DOHH2 (cell line): Measurements from ENCODE around the gene ECHS1.

Source experiments
- H3F3A ChIP-seq: fragments of 200-600 bp; sonication (generic), shearing (Covaris generic); 2 replicates; pipeline ENCODE4 v1.6.0; 2016; ENCODE audit warnings: antibody characterized with exemption, mild to moderate bottlenecking; ENCODE audit not compliant: control insufficient read depth, insufficient read depth
- H3K27ac ChIP-seq: fragments of 200-600 bp; sonication (generic); 2 replicates; pipeline ENCODE4 v1.5.1; 2014; ENCODE audit warnings: low read depth, mild to moderate bottlenecking, low read length, moderate library complexity
- H3K27me3 ChIP-seq: fragments of 200-600 bp; sonication (generic); 2 replicates; pipeline ENCODE4 v1.6.1; 2014; ENCODE audit warnings: mild to moderate bottlenecking, low read length, mixed read lengths; ENCODE audit not compliant: control insufficient read depth
- H3K36me3 ChIP-seq: fragments of 200-600 bp; sonication (generic); 2 replicates; pipeline ENCODE4 v1.6.1; 2014; ENCODE audit warnings: mild to moderate bottlenecking, low read length, moderate library complexity, mixed read lengths; ENCODE audit not compliant: control insufficient read depth
- H3K4me1 ChIP-seq: fragments of 200-600 bp; sonication (generic); 2 replicates; pipeline ENCODE4 v1.6.1; 2014; ENCODE audit warnings: mild to moderate bottlenecking, low read length, mixed read lengths; ENCODE audit not compliant: control insufficient read depth
- H3K4me2 ChIP-seq: fragments of 200-600 bp; sonication (generic); 2 replicates; pipeline ENCODE4 v1.6.0; 2014; ENCODE audit warnings: mild to moderate bottlenecking, low read length, moderate library complexity
- H3K4me3 ChIP-seq: fragments of 200-600 bp; sonication (generic); 2 replicates; pipeline ENCODE4 v1.5.1; 2014; ENCODE audit warnings: mild to moderate bottlenecking, low read length, mixed read lengths
- H3K79me2 ChIP-seq: fragments of 200-600 bp; sonication (generic); 2 replicates; pipeline ENCODE4 v1.6.1; 2014; ENCODE audit warnings: mild to moderate bottlenecking, low read length, mixed read lengths; ENCODE audit not compliant: control insufficient read depth
- H3K9me2 ChIP-seq: fragments of 200-600 bp; sonication (generic); replicated peaks from 2 replicates; pipeline ENCODE4 v1.6.1; 2014; ENCODE audit warnings: mild to moderate bottlenecking, low read length, mixed read lengths; ENCODE audit not compliant: control insufficient read depth
- H3K9me3 ChIP-seq: fragments of 200-600 bp; sonication (generic); 2 replicates; pipeline ENCODE4 v1.6.1; 2014; ENCODE audit warnings: antibody characterized with exemption, low read length, mixed read lengths; ENCODE audit not compliant: control insufficient read depth, insufficient read depth
- H4K20me1 ChIP-seq: fragments of 200-600 bp; sonication (generic); 2 replicates; pipeline ENCODE4 v1.6.0; 2014; ENCODE audit warnings: low read depth, mild to moderate bottlenecking, antibody characterized with exemption, low read length, moderate library complexity; ENCODE audit not compliant: control insufficient read depth, insufficient read depth
- CTCF ChIP-seq: fragments of 200-600 bp; sonication (generic); IDR thresholded peaks from one replicate; pipeline ENCODE4 v1.5.1; 2014; ENCODE audit warnings: antibody characterized with exemption, mild to moderate bottlenecking, low read depth, low read length; ENCODE audit not compliant: poor library complexity, severe bottlenecking
- EZH2phosphoT487 ChIP-seq: fragments of 200-600 bp; sonication (generic); IDR thresholded peaks from 2 replicates; pipeline ENCODE4 v1.6.1; 2017; ENCODE audit warnings: borderline replicate concordance, mild to moderate bottlenecking, antibody characterized with exemption, low read length, moderate library complexity, mixed read lengths

The ECHS1 gene

GRCh38 chr10:133326223-133326551 lies 47.0 kb downstream of the ECHS1 start:
- TF ChIP-seq EZH2phosphoT487 (no peak), CTCF (no peak)
- H3K4me2 ChIP-seq = no peak overlapping the region
- H3F3A ChIP-seq = peaks cover 3% of the 10 kb centered on the region; the same call in 1 of the 2 replicates
- no peaks in the 10 kb centered on the region for H3K9me2 ChIP-seq
- peaks cover 11% of the 10 kb centered on the region for H3K4me1 ChIP-seq
- H3K4me3 ChIP-seq = no peak overlapping the region
- H3K27me3 ChIP-seq = peaks cover 29% of the 10 kb centered on the region
- H4K20me1 ChIP-seq = no peaks in the 10 kb centered on the region
- H3K27ac ChIP-seq = no peak overlapping the region
- no peaks in the 10 kb centered on the region for H3K79me2 ChIP-seq
- no peaks in the 10 kb centered on the region for H3K9me3 ChIP-seq
- H3K36me3 ChIP-seq = no peaks in the 10 kb centered on the region

GRCh38 chr10:133325440-133326222 lies 47.5 kb downstream of the ECHS1 start:
- H3K4me3 ChIP-seq = no peak overlapping the region
- no peak overlapping the region for H3K27ac ChIP-seq
- H3K27me3 ChIP-seq = peaks cover 29% of the 10 kb centered on the region
- no peaks in the 10 kb centered on the region for H3K36me3 ChIP-seq
- peaks cover 11% of the 10 kb centered on the region for H3K4me1 ChIP-seq
- H3K9me3 ChIP-seq = peaks cover 3% of the 10 kb centered on the region; the same call in 1 of the 2 replicates
- H3K4me2 ChIP-seq = no peak overlapping the region
- H4K20me1 ChIP-seq = no peaks in the 10 kb centered on the region
- H3K9me2 ChIP-seq = no peaks in the 10 kb centered on the region
- no peaks in the 10 kb centered on the region for H3K79me2 ChIP-seq
- TF ChIP-seq EZH2phosphoT487 (no peak), CTCF (no peak)
- peaks cover 3% of the 10 kb centered on the region; the same call in 1 of the 2 replicates for H3F3A ChIP-seq

- Histone ChIP-seq H3K36me3 (no peaks in the 10 kb centered on the region), H3K4me1 (peaks cover 9% of the 10 kb centered on the region), H3K79me2 (no peaks in the 10 kb centered on the region), H3K4me3 (no peak overlapping the region), H3K9me2 (no peaks in the 10 kb centered on the region), H3K27me3 (peaks cover 29% of the 10 kb centered on the region), H4K20me1 (no peaks in the 10 kb centered on the region), H3K9me3 (peaks cover 3% of the 10 kb centered on the region; the same call in 1 of the 2 replicates), H3K27ac (no peak overlapping the region), H3K4me2 (peak overlapping the region; percentile 43), H3F3A (peaks cover 3% of the 10 kb centered on the region; the same call in 1 of the 2 replicates)
- TF ChIP-seq EZH2phosphoT487 (no peak), CTCF (no peak)
Measured at GRCh38 chr10:133324857-133325260, 48.3 kb downstream of the ECHS1 start.
